HepG2 (cell line): ENCODE measurements around the gene SPC24. TPM values are rescaled to one million over a fixed set of nuclear protein-coding genes. Genes with fewer than 3 reads are reported as not detected.

Experiments
- ATAC-seq: fragments of 200-7000 bp; cut with Tn5 transposase; 3 replicates; pipeline ENCODE4 v1.9.1; 2020; ENCODE audit warnings: mild to moderate bottlenecking, moderate library complexity
- BruUV-seq: library from RNA; stranded (reverse); fragments of 400-500 nt; replicated peaks from 2 replicates; lab custom pipeline; 2021; lab: Mats Ljungman, UMichigan
- CTCF ChIA-PET: fragments of 300-600 bp; formaldehyde crosslinking; extraction: SDS; loops from one replicate; lab custom pipeline; 2021; ENCODE audit warnings: low total read pairs, inconsistent platforms, low intra/inter-chr PET ratio; lab: Yijun Ruan, JAX
- POLR2A ChIA-PET: fragments of 350-600 bp; sonication (Branson Sonifier 250); formaldehyde crosslinking; loops from one replicate; lab custom pipeline; 2020; ENCODE audit warnings: antibody characterized with exemption, inconsistent platforms; lab: Yijun Ruan, JAX
- DNase-seq: peaks from one replicate; pipeline ENCODE4 v3.0.0-alpha.2; 2015; ENCODE audit warnings: low spot score
- FAIRE-seq: peaks from 3 replicates; lab custom pipeline; 2011; peaks lifted over from hg19 to GRCh38; lab: Jason Lieb, UNC
- H2AFZ ChIP-seq: one replicate; pipeline ENCODE4 v1.6.1; 2011; ENCODE audit warnings: low read length, inconsistent platforms
- H3K27ac ChIP-seq: fragments of 300-600 bp; 3 replicates; pipeline ENCODE4 v1.8.0; 2011; ENCODE audit warnings: mixed run types, mild to moderate bottlenecking, mixed read lengths, low read length, inconsistent platforms; ENCODE audit not compliant: insufficient read depth; ENCODE audit errors: extremely low read length
- H3K27me3 ChIP-seq, 2 experiments: fragments of 200-600 bp in 1 of 2; 2 replicates in 1 of 2; 3 replicates in 1 of 2; pipeline versions ENCODE4 v1.6.0 to v1.8.0; 2011; ENCODE audit warnings: low read length in 2 of 2, mild to moderate bottlenecking in 2 of 2, moderate library complexity in 2 of 2, inconsistent platforms in 1 of 2; ENCODE audit not compliant: insufficient read depth in 2 of 2, control insufficient read depth in 1 of 2
- H3K36me3 ChIP-seq, 2 experiments: fragments of 200-600 bp in 1 of 2; replicated peaks in 1 of 2; 2 replicates in 1 of 2; 3 replicates in 1 of 2; pipeline versions ENCODE4 v1.5.1 to v1.8.0; 2011; ENCODE audit warnings: low read length in 2 of 2, inconsistent platforms in 1 of 2; ENCODE audit not compliant: insufficient read depth in 2 of 2, control insufficient read depth in 1 of 2
- H3K4me1 ChIP-seq: 2 replicates; pipeline ENCODE4 v1.5.1; 2012; ENCODE audit warnings: low read length, inconsistent platforms; ENCODE audit not compliant: insufficient read depth
- H3K4me2 ChIP-seq: 2 replicates; pipeline ENCODE4 v1.6.0; 2011; ENCODE audit warnings: low read depth, low read length, inconsistent platforms
- H3K4me3 ChIP-seq, 3 experiments: fragments of 200-600 bp in 1 of 3; sonication (generic), shearing (Covaris generic) in 1 of 3; replicated peaks in 1 of 3; 2 replicates each; pipeline ENCODE4 v1.5.1; 2011 to 2016; ENCODE audit warnings: low read length in 3 of 3, inconsistent platforms in 2 of 3, low read depth in 2 of 3, mild to moderate bottlenecking in 2 of 3, control low read depth in 1 of 3, mixed read lengths in 1 of 3; ENCODE audit not compliant: insufficient read depth in 1 of 3
- H3K79me2 ChIP-seq: one replicate; pipeline ENCODE4 v1.6.1; 2011; ENCODE audit warnings: low read length, inconsistent platforms; ENCODE audit not compliant: insufficient read depth
- H3K9ac ChIP-seq: 2 replicates; pipeline ENCODE4 v1.6.0; 2011; ENCODE audit warnings: mild to moderate bottlenecking, low read depth, low read length, inconsistent platforms; ENCODE audit not compliant: insufficient read depth
- H3K9me3 ChIP-seq: 2 replicates; pipeline ENCODE4 v1.5.1; 2012; ENCODE audit warnings: mild to moderate bottlenecking, low read length
- H4K20me1 ChIP-seq: 2 replicates; pipeline ENCODE4 v1.6.0; 2011; ENCODE audit warnings: inconsistent platforms, mild to moderate bottlenecking, low read length, moderate library complexity; ENCODE audit not compliant: insufficient read depth
- ATF6 ChIP-seq: sonication (generic); formaldehyde crosslinking; conservative IDR thresholded peaks from 2 replicates; pipeline ENCODE4 v1.4.0; 2020; ENCODE audit warnings: missing genetic modification reagents
- BORCS8-MEF2B ChIP-seq: sonication (generic); formaldehyde crosslinking; IDR thresholded peaks from 2 replicates; pipeline ENCODE4 v1.8.0; 2022; ENCODE audit warnings: mild to moderate bottlenecking, missing genetic modification reagents
- FLYWCH1 ChIP-seq: sonication (generic); formaldehyde crosslinking; IDR thresholded peaks from 2 replicates; pipeline ENCODE4 v1.8.1; 2023; ENCODE audit warnings: mild to moderate bottlenecking, missing genetic modification reagents
- FOXK2 ChIP-seq: fragments of 450-650 bp; IDR thresholded peaks from 2 replicates; pipeline ENCODE4 v1.6.1; 2016
- GLMP ChIP-seq: sonication (generic); formaldehyde crosslinking; IDR thresholded peaks from 2 replicates; pipeline ENCODE4 v1.9.0; 2021; ENCODE audit warnings: missing genetic modification reagents, mild to moderate bottlenecking, borderline replicate concordance
- NCOA1 ChIP-seq: sonication (generic); formaldehyde crosslinking; IDR thresholded peaks from 2 replicates; pipeline ENCODE4 v1.9.0; 2021; ENCODE audit warnings: missing genetic modification reagents
- NCOR1 ChIP-seq: fragments of 200-600 bp; sonication (generic); IDR thresholded peaks from 2 replicates; pipeline ENCODE4 v1.7.0; 2017; ENCODE audit warnings: antibody characterized with exemption, low read length, borderline replicate concordance
- SYNCRIP ChIP-seq: fragments of 200-400 bp; formaldehyde crosslinking; IDR thresholded peaks from 2 replicates; pipeline ENCODE4 v1.6.1; 2018; ENCODE audit warnings: mild to moderate bottlenecking, low read depth, low read length; ENCODE audit not compliant: insufficient read depth
- TSC22D2 ChIP-seq: sonication (generic); formaldehyde crosslinking; IDR thresholded peaks from 2 replicates; pipeline ENCODE4 v1.5.1; 2020; ENCODE audit warnings: missing genetic modification reagents, mild to moderate bottlenecking, borderline replicate concordance
- ZFP36 ChIP-seq: fragments of 150-350 bp; IDR thresholded peaks from 2 replicates; pipeline ENCODE4 v1.6.1; 2018; ENCODE audit warnings: borderline replicate concordance, low read length, low read depth; ENCODE audit not compliant: partially characterized antibody
- ZNF432 ChIP-seq: sonication (generic); formaldehyde crosslinking; IDR thresholded peaks from 2 replicates; pipeline ENCODE4 v1.5.0; 2020; ENCODE audit warnings: missing genetic modification reagents, mild to moderate bottlenecking, borderline replicate concordance
- ZNF567 ChIP-seq: sonication (generic); formaldehyde crosslinking; IDR thresholded peaks from 2 replicates; pipeline ENCODE4 v1.8.1; 2023; ENCODE audit warnings: mild to moderate bottlenecking, missing genetic modification reagents, borderline replicate concordance
- ZNF670 ChIP-seq: sonication (generic); formaldehyde crosslinking; IDR thresholded peaks from 2 replicates; pipeline ENCODE4 v1.8.0; 2022; ENCODE audit warnings: mild to moderate bottlenecking, missing genetic modification reagents, borderline replicate concordance
- ZNF740 ChIP-seq: sonication (generic); formaldehyde crosslinking; IDR thresholded peaks from 2 replicates; pipeline ENCODE4 v1.4.0; 2020; ENCODE audit warnings: missing genetic modification reagents
- ZNF790 ChIP-seq: sonication (generic); formaldehyde crosslinking; IDR thresholded peaks from 2 replicates; pipeline ENCODE4 v1.8.0; 2022; ENCODE audit warnings: missing genetic modification reagents, mild to moderate bottlenecking, borderline replicate concordance
- WGBS: methylation state at CpG from one replicate; pipeline ENCODE4 v1.1.6; 2017; ENCODE audit warnings: low lambda C conversion rate; 5-methylcytosine and 5-hydroxymethylcytosine counted together
- in situ Hi-C: cut with HindIII; loops from 2 replicates; pipeline ENCODE4 v1.10.0; 2017; ENCODE audit warnings: low pct_unique_long_range_greater_than_20kb; ENCODE audit not compliant: extremely low pct_ligation_motif_present
- intact Hi-C: fragments of 100-400 bp; cut with micrococcal nuclease; formaldehyde crosslinking; loops from one replicate; pipeline ENCODE4 v1.10.0; 2022; ENCODE audit not compliant: unreplicated experiment
- polyA plus RNA-seq, 8 experiments: library from polyadenylated mRNA; depleted of rRNA in 3 of 8; stranded (reverse) in 7 of 8; unstranded in 1 of 8; fragments of >200 nt; fragmentation: Illumina TruSeq in 4 of 8; extraction: Trizol in 4 of 8; gene quantifications; 2 replicates each; pipeline versions ENCODE4 v1.2.1 to v1.2.3, GENCODE V29; 2011 to 2016; ENCODE audit warnings: low read depth in 4 of 8, missing spikeins in 1 of 8, mixed read lengths in 1 of 8; ENCODE audit not compliant: insufficient read depth in 1 of 8
- total RNA-seq, 5 experiments: library from RNA; depleted of rRNA; stranded (reverse); fragments of >200 nt; fragmentation: Illumina TruSeq; extraction: Trizol; gene quantifications; 2 replicates each; pipeline ENCODE4 v1.2.3, GENCODE V29; 2016; ENCODE audit warnings: low read depth in 1 of 5

The SPC24 gene
- total and polyA plus RNA-seq, 2 of the 13 experiments (the other 11 are each of a cell fraction or from before 2014, with no cell fraction given): 10.0 to 46.2 TPM

- in situ Hi-C loops: no loop called here
- Histone ChIP-seq H4K20me1 (no peaks in the 10 kb centered on the region), H3K27ac (no peak overlapping the region), H2AFZ (no peak overlapping the region), H3K9me3 (no peaks in the 10 kb centered on the region), H3K27me3 (no peaks in the 10 kb centered on the region; a peak in 1 of 5 replicates), H3K4me1 (peaks cover 41% of the 10 kb centered on the region), H3K79me2 (peaks cover 26% of the 10 kb centered on the region), H3K4me2 (no peak overlapping the region), H3K4me3 (no peak overlapping the region), H3K9ac (no peak overlapping the region), H3K36me3 (peaks cover 1 to 14% of the 10 kb centered on the region in 2 experiments; a peak in 3 of 5 replicates)
- 100% methylated on average over 6 of the region's 11 CpGs for WGBS
- TF ChIP-seq FLYWCH1 (no peak), NCOR1 (no peak), ZFP36 (no peak), SYNCRIP (no peak), ZNF432 (CRISPR knock-in tag) (no peak)
- ChIA-PET POLR2A (interaction anchor here (2.0 kb wide), 1 partner anchor 9 kb away, joined by 8 read pairs; no protein-coding TSS in a partner anchor), CTCF (no interaction called here)
- TSS peak; percentile 44 for BruUV-seq
- FAIRE-seq: no peak
- ATAC-seq: no peak
- intact Hi-C loops: no loop called here
- DNase-seq: no peak
Observed at GRCh38 chr19:11152318-11153062, 3.1 kb downstream of the SPC24 start.

GRCh38 chr19:11151181-11151580 lies 4.4 kb downstream of the SPC24 start:
- POLR2A ChIA-PET: interaction anchor here (1.0 to 1.3 kb wide), 2 partner anchors 8 to 9 kb away, joined by 4 to 5 read pairs; no protein-coding TSS in a partner anchor
- H3K9me3 ChIP-seq: no peaks in the 10 kb centered on the region
- peaks cover 29% of the 10 kb centered on the region for H3K4me1 ChIP-seq
- no TSS peak for BruUV-seq
- DNase-seq (no peak), ATAC-seq (no peak), FAIRE-seq (no peak)
- no peaks in the 10 kb centered on the region for H4K20me1 ChIP-seq
- H3K4me3 ChIP-seq: no peak overlapping the region
- peaks cover 26% of the 10 kb centered on the region for H3K79me2 ChIP-seq
- 98% methylated on average over 7 of the region's 7 CpGs for WGBS
- intact Hi-C loops: no loop called here
- H3K27me3 ChIP-seq: no peaks in the 10 kb centered on the region; a peak in 1 of 5 replicates
- peaks cover 1 to 14% of the 10 kb centered on the region in 2 experiments; a peak in 4 of 5 replicates for H3K36me3 ChIP-seq
- in situ Hi-C loops: no loop called here
- no peak overlapping the region for H3K27ac ChIP-seq
- CTCF ChIA-PET: no interaction called here
- no peak overlapping the region for H3K4me2 ChIP-seq
- H3K9ac ChIP-seq: no peak overlapping the region
- H2AFZ ChIP-seq: no peak overlapping the region
- TF ChIP-seq ZNF790 (CRISPR knock-in tag) (no peak), BORCS8-MEF2B (CRISPR knock-in tag) (no peak), ZNF567 (CRISPR knock-in tag) (no peak), FOXK2 (no peak), TSC22D2 (CRISPR knock-in tag) (no peak), GLMP (no peak), ZNF740 (CRISPR knock-in tag) (no peak), ATF6 (CRISPR knock-in tag) (no peak), NCOA1 (no peak), ZNF670 (no peak)
